PC-3 (cell line): ENCODE results near the gene CAP2.
"Not testable (repeated sequence)": the region's sequence is repeated elsewhere in the genome, so short reads cannot be mapped to it uniquely, and the experiment has no call there.

ENCODE experiments used
- EZH2 ChIP-seq: fragments of 300-600 bp; sonication (generic); IDR thresholded peaks from one replicate; pipeline ENCODE4 v1.6.1; 2017; ENCODE audit warnings: antibody characterized with exemption, mild to moderate bottlenecking, low read length; ENCODE audit not compliant: unreplicated experiment
- TF ChIP-seq, protein P1 (sequence below): fragments of 300-600 bp; sonication (generic); conservative IDR thresholded peaks from 2 replicates; pipeline ENCODE4 v1.5.1; 2017; ENCODE audit warnings: antibody characterized with exemption, low read depth, mild to moderate bottlenecking, low read length

DNA sequence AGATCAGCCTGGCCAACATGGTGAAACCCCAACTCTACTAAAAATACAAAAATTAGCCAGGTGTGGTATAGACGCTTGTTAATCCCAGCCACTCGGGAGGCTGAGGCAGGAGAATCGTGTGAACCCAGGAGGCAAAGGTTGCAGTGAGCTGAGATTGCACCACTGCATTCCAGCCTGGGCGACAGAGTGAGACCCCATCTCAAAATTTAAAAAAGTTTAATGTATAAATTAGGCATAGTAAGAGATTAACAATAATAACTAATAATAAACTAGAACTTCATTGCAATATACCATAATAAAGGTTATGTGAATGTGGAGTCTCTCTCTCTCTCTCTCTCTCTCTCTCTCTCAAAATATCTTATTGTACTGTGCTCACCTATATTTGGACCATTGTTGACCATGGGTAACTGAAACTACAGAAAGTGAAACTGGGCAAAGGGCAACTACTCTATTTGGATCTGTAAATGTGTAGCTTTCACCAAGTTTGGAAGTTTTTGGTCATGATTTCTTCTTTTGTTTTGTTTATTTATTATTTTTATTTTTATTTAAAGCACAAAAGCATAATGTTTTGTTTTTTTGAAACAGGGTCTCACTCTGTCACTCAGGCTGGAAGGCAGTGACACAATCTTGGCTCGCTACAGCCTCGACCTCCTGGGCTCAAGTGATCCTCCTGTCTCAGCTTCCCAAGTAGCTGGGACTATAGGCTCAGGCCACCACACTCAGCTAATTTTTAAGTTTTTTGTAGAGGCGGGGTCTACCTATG, 12.0 kb downstream of the CAP2 start:
- not testable (repeated sequence) for TF ChIP-seq EZH2
- TF ChIP-seq, protein P1, sequence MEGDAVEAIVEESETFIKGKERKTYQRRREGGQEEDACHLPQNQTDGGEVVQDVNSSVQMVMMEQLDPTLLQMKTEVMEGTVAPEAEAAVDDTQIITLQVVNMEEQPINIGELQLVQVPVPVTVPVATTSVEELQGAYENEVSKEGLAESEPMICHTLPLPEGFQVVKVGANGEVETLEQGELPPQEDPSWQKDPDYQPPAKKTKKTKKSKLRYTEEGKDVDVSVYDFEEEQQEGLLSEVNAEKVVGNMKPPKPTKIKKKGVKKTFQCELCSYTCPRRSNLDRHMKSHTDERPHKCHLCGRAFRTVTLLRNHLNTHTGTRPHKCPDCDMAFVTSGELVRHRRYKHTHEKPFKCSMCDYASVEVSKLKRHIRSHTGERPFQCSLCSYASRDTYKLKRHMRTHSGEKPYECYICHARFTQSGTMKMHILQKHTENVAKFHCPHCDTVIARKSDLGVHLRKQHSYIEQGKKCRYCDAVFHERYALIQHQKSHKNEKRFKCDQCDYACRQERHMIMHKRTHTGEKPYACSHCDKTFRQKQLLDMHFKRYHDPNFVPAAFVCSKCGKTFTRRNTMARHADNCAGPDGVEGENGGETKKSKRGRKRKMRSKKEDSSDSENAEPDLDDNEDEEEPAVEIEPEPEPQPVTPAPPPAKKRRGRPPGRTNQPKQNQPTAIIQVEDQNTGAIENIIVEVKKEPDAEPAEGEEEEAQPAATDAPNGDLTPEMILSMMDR, result not testable (repeated sequence)
